Retinal pigment epithelial cell (primary cell): ENCODE data around the gene NUDT7.
A peak's percentile ranks its signal among the peaks of the same experiment; 100 is the strongest.

Experiments
- DNase-seq: peaks from one replicate; pipeline ENCODE4 v3.0.0-alpha.2; 2010; ENCODE audit warnings: low read depth
- H3K4me3 ChIP-seq: 2 replicates; pipeline ENCODE4 v1.5.1; 2011; ENCODE audit warnings: mild to moderate bottlenecking, low read length, control low read depth, moderate library complexity
- TF ChIP-seq, protein P1 (sequence below): conservative IDR thresholded peaks from 2 replicates; pipeline ENCODE4 v1.5.1; 2011; ENCODE audit warnings: low read depth, low read length, control low read depth, inconsistent platforms

NUDT7 gene

DNA sequence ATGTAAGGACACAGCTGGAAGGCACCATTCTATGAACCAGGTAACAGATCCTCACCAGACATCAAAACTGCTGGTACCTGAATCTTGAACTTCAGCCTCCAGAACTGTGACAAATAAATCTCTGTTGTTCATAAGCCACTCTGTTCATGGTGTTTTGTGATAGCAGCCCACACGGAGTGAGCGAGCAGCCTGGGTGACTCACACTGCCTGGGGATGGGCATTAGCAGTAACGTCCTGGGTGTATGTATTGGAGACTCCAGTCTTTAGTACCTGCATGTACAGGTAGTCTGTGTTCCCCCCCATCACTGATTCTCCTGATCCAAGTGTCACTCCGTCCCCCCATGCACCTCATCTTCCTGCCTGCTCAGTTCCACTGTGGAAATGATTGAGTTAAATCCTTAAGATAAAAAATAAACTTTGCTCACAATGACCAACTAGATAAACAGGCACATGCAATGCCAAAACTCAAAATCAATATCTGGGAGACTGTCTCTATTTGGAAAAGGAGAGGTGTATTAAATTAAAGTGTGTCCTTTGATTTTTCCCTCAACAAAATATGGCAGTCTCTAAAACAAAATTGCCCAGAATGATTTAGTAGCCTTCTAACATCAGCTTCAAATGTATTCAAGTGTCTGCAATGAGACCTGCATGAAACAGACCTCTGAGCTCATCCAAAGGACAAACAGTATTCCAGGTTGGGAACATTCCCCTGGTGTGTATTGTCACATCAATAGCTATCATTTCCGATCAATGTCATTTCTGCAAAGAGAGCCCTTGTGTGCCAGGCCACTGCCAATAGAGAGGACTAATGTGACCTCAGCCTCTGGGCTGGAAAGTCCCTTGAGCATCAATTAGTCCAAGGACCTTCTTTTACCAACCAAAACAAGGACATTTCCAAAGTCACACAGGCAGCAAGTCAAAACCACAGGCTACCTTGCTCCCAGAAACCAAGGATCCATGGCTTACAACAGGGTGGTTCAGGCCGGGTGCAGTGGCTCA lies 53.9 kb downstream of the NUDT7 start:
- H3K4me3 ChIP-seq, result no peak overlapping the region
- DNase-seq, result no peak

DNA sequence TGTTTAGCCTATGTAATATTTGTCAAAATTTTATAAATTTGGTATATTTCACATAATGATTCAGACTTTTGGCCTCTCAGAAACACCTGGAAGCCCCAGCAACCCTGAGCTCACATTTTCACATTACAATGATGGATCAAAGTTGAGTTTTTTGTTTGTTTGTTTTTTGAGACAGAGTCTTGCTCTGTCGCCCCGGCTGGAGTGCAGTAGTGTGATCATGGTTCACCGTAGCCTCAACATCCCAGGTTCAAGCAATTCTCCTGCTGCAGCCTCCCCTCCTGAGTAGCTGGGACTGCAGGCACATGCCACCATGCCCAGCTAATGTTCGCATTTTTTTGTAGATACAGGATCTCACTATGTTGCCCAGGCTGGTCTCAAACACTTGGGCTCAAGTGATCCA lies 55.4 kb downstream of the NUDT7 start:
- DNase-seq, result no peak
- H3K4me3 ChIP-seq, result no peak overlapping the region
- TF ChIP-seq, protein P1, sequence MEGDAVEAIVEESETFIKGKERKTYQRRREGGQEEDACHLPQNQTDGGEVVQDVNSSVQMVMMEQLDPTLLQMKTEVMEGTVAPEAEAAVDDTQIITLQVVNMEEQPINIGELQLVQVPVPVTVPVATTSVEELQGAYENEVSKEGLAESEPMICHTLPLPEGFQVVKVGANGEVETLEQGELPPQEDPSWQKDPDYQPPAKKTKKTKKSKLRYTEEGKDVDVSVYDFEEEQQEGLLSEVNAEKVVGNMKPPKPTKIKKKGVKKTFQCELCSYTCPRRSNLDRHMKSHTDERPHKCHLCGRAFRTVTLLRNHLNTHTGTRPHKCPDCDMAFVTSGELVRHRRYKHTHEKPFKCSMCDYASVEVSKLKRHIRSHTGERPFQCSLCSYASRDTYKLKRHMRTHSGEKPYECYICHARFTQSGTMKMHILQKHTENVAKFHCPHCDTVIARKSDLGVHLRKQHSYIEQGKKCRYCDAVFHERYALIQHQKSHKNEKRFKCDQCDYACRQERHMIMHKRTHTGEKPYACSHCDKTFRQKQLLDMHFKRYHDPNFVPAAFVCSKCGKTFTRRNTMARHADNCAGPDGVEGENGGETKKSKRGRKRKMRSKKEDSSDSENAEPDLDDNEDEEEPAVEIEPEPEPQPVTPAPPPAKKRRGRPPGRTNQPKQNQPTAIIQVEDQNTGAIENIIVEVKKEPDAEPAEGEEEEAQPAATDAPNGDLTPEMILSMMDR, result no peak

More for the DNA sequence above, 53.9 kb downstream of the NUDT7 start:
- TF ChIP-seq, protein P1, result no peak

DNA sequence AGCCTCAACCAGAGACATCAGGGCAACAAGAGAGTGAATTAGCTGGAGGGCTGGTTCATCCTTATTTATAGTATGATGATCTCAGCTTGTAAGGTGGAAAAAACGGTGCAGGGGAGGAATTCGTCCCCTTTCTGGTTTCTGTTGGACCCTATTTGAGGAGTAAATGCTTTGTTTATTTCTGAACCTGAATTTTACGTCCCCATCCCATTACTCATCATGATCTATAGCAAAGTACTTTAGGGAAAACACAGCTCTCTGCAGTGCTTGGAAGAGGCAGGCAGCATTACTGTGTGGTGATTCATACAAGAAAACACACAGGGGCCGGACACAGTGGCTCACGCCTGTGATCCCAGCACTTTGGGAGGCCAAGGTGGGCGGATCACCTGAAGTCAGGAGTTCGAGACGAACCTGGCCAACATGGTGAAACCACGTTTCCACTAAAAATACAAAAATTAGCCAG lies 58.1 kb downstream of the NUDT7 start:
- TF ChIP-seq, protein P1, result no peak
- no peak for DNase-seq
- no peak overlapping the region for H3K4me3 ChIP-seq

DNA sequence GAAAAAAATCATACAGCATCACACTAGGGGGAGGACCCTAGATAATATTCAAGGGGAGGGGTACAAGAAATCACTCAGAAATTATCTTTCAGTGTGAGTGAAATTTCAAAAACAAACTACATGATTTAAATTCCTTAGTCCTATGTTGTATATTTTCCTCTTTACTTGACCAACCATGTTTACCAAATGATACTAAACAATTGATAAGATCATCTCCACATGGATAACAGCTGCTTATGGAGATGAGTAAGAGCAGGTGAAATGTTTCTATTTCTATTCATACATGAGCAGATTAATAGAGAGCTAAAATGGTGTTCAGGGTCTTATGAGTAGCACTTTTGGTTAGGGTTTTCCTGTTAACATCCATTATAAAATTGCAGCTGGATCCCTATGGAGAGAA lies 58.8 kb downstream of the NUDT7 start:
- H3K4me3 ChIP-seq, result no peak overlapping the region
- no peak for DNase-seq
- TF ChIP-seq, protein P1, result no peak

DNA sequence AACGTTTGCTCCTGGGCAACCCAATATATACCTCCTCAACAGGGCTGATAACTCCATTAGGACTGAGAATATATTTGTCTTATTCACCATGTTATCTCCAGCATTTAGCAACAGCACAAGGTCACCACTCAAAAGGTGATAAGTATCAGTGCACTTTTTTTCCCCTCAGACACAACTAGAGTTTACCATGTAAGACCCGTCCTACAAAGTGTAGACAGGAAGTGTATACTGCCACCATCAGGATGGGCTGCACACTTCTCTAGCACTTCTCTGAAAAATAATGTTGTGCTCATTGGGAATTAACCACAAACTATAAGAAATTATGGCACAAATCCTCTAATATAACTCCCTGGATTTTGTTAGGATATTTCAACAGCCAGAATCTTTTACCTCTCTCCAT lies 60.4 kb downstream of the NUDT7 start:
- TF ChIP-seq, protein P1, result peak; percentile 69
- DNase-seq, result no peak

DNA sequence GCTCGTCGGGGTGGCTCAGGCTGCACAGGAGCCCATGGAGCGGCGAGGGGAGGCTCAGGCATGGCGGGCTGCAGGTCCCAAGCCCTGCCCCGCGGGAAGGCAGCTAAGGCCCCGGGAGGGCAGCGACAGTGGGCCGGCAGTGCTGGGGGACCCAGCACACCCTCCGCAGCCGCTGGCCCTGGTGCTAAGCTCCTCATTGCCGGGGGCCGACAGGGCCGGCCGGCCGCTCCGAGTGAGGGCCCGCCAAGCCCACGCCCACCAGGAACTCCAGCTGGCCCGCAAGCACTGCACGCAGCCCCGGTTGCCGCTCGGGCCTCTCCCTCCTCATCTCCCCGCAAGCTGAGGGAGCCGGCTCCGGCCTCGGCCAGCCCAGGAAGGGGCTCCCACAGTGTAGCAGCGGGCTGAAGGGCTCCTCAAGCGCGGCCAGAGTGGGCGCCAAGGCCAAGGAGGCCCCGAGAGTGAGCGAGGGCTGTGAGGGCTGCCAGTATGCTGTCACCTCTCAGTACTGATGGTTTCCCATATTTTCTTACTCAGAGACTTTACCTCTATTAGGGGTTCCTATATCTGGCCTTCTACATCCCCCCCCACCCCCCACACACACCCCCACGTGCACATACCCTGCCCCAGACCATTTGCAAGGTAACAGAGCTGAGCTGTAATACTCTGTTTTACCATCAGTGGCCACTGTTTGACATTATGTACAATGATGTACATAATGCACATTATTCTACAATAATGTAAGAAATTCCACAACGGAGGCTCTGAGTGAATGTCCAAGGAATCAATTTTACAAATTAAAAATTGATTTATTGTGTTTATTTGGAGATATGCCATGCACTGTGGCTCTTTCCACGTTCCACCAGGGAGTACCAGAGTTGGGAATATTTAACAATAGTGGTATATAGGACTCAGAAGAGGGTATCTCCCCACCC lies 62.4 kb downstream of the NUDT7 start:
- TF ChIP-seq, protein P1, result peak; percentile 44
- DNase-seq, result no peak
- no peak overlapping the region for H3K4me3 ChIP-seq

More for the DNA sequence above, 60.4 kb downstream of the NUDT7 start:
- H3K4me3 ChIP-seq, result no peak overlapping the region
